GDM1 (cell line): Measurements from ENCODE around the gene EEFSEC.
A peak's percentile ranks its signal among the peaks of the same experiment; 100 is the strongest.

ENCODE experiments used
- DNase-seq: peaks from one replicate; lab custom pipeline; 2025; lab: John Stamatoyannopoulos, UW

The EEFSEC gene

DNA sequence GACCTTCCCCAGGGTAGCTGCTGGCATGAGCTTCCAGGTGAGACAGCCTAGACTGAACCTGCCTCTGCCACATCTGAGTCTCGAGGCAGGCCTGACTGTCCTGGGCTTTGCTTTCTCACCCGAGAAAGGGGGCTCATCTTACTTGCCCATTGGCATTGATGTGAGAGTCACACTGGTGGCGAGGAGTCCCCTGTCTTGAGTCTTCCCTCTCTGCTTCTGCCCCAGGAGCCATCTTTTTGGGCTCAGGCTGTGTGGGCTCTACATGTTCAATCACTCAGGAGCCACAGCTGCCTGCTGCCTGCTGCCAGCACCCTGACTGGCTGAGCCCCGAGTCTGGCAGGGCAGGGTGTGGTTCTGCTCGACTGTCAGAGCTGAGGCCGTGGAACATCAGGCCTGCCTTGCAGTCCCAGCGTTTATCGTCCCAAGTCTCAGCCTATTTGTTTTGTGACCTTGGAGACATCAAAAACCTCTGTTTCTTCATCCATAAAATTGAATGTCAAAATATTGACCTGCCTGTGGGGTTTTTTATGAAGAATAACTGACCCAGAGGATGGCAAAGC is 180.9 kb downstream of the EEFSEC start:
- no peak for DNase-seq

DNA sequence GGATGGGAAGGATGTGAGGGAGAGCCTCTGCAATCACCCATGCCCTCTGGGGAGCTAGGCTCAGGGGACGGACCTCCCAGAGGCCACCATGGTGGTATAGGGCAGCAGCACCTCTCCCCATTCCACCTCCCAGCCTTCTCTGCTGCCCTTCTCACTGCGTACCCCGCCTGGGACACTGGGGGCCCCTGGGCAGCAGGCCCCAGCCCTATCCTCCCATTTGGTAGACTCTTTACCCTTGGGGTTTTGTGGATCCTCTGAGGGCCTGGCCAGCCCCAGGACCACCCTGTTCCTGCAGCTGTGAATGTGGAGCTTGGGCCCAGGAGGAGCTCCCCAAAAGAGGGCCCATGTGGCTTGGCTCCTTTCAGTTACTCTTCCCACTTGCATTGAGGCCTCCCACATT is 181.5 kb downstream of the EEFSEC start:
- no peak for DNase-seq

DNA sequence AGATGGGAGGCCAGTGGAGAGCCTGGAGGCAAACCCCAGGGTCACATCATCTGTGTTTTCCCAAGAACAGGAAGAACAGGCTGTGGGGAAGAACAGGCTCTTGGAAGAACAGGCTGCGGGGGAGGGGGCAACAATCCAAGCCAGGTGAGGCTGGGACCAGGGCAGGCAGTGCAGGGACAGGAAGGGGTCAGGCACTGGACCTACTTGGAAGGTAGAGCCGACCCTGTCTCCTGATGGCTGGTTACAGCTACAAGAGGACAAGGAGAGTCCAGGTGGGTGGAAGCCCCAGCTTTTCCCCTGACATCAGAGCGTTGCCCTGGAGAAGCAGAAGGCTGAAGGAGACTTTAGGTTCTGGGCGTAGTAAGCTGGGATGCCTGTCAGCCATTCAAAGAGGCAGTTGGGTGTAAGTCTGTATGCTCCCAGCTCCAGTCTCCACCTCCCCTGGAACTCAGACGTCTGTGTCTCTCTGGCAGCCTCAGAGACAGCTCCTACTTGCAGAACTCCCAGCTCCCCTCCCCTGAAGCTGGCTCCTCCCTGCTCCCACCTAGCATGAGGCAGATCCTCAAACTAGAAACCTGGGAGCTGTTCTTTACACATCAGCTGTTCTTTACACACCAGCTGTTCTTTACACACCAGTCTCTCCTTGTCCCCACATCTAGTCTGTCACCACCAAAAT is 182.5 kb downstream of the EEFSEC start:
- no peak for DNase-seq

DNA sequence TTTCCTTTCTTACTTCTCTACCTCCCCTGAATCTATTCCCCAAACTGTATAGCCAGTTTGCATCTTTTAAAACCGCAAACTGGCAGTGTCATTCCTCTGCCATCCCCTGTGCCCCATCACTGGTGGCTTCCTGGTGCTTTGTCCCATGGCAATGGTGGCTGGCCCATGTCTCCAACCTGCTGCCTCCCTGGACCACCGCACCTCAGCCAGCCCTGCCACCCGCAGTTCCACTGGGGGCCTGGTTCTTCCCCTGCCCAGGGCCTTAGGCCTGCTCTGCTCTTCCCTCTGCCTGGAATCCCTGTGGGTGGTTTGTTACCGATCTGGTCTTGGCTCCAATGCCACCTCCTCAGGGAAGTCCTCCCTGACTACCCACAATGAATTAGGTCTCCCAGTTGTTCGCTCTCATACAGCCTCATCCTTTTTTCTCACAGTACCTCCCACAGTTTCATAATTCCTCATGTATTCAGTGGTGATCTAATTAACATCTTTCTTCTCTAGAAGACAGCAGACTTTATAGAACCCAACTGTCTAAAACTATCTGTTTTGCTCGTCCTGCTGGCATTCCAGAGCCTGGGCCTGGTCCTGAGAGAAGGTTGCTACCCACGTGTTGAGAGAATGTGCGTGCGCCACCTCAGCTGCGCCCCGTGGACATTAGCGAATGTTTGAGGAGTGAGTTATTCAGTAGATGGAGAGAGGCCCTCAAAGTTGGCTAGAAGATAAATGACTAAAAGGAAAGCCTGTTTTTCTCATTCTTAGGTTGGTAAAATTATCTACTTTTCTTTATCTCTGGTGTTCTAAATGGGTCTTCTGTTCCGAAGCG is 183.3 kb downstream of the EEFSEC start:
- DNase-seq, result no peak

DNA sequence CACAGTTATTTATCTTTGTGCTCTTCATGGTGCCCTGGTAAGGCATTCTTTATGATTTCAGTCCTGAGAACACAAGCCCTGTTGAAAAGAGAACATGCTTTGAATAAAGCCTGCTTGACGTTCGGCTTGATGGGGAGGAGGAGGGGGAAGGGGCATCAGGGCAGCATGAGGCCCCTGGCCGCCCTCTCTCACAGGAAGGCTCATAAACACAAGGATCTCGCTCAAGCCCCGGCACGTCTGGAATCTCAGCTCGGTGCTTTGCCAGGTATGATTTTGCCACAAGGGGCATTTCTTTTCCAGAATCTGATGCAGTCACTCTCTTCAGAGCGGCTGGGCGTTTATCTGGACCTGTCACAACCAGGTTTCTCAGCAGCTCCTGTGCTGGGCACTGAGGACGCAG is 184.0 kb downstream of the EEFSEC start:
- no peak for DNase-seq

DNA sequence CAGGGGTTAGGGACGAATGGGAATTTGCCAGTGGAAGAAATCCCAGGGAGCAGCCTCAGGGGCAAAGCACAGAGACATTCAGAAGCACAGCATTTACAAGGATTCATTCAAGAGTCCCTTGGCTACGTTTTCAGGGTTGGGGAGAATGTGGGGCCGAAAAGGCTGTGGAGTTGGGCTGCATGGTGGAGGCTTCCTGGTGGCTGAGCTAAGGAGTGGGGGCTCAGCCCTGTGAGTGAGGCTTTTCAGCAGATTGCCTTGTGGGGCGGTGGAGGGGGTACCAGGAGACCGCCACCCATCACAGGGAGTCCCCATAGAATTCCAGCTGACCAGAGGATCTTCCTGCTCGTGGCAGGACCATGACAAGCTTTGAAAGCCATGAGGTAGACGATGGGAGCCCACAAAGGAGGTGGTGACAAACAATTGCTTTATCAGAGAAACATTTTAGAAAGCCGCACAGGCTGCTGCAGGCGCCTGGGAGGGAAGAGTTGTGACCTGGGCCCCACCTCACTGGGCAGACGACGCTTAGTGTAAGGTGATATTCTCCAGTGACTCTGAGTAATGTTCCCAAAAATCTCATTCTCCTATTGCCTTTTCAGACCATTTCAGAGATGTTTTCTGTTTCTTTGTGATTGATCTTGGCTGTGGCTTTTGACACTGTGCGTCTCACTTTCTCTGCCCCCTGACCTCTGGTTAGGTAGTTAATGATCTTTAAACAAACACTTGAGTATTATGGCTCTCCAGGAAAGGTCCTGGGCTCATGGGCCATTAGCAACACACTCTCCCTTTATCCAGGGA is 185.5 kb downstream of the EEFSEC start:
- no peak for DNase-seq

DNA sequence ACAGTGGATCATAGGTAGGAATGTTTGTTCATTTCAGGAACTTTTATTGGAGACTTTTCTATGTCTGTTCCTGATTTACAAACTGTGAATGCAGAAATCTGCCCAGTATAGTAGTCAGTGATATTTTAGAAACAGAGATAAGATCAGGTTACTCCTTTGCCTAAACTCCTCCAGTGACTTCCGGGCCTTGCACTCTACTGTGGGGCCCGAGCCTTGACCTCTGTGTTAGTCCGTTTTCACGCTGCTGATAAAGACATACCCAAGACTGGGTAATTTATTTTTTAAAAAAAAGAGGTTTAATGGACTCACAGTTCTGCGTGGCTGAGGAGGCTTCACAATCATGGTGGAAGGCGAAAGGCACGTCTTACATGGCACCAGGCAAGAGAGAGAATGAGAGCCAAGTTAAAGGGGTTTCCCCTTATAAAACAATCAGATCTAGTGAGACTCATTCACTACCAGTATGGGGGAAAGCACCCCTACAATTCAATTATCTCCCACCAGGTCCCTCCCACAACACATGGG is 186.3 kb downstream of the EEFSEC start:
- no peak for DNase-seq

DNA sequence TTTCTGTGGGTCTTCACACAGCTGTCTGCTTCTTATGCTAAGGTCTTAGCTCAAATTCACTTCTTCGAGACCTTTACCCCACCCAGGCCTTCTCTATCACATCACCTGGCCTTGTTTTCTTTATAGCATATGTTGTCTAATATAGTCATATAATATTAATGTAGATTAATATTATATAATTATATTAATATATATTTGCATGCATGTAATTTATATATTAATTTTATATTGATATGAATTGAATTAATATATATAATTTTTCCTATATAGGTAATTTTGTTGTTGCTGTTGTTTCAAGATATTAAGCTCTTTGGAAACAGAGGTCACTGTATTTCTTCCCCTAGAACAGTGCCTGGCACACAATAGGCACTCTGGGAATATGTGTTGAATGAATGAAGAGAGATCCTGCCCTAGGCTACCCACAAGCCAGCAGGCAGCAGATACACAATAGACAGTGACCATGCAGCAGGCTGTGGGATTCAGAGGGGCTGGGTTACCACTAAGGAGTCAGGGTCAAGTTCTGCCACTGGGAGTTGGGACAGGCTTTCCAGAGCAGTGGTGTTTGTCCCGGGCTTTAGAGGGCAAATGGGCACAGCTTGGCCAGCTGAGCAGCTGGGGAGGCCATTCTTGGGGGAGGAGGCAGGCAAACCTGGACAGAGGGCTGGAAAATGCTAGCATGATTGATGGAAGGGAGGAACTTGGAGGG is 187.1 kb downstream of the EEFSEC start:
- no peak for DNase-seq

DNA sequence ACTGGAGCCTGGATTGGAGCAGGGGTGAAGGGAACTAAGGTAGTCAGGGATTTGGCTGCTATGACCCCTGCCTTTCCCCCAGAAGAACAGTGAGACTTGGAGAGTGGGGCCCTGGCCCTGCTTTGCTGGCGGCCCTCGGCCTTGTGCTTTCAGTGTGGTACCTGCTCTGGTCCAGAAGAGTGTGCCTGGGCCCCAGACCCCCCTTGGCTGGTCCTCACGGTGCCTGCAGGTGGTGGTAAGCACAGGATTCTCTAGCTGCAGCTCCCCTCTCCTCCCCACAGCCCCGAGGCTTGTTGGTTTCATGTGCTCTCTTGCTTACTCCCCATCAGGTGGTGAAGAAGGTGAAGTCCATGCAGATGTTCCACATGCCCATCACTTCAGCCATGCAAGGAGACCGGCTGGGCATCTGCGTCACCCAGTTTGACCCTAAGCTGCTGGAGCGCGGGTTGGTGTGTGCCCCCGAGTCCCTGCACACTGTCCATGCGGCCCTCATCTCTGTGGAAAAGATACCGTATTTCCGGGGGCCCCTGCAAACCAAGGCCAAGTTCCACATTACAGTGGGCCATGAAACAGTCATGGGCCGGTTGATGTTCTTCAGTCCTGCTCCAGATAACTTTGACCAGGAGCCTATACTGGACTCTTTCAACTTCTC is 187.7 kb downstream of the EEFSEC start:
- no peak for DNase-seq

DNA sequence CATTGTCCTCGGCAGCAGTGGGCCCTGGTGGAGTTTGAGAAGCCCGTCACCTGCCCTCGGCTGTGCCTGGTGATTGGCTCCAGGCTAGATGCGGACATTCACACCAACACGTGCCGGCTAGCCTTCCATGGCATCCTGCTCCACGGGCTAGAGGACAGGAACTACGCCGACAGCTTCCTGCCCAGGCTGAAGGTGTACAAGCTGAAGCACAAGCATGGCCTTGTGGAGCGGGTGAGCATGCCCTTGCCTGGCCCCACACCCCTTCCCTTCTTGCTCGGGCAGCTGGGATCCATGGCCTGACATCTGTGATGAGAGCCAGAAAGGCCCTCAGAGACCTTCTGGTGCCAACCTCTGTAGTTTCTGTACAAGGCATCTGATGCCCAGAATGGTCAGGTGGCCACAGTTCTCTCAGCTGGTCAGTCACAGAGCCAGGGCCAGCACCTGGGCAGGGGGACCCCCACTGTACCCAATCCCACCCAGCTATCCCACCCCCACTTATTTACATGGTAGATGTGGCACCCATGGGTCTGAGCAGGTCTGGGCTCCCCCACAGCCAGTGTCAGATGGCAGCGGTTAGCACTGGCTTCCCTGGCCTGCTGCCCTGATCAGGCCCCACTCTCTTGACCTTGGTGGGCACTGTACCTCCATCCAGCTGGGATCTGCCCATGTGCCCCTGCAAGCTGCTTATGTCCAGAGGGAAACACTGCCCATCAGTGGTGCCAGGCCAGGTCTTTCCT is 188.5 kb downstream of the EEFSEC start:
- DNase-seq, result no peak

DNA sequence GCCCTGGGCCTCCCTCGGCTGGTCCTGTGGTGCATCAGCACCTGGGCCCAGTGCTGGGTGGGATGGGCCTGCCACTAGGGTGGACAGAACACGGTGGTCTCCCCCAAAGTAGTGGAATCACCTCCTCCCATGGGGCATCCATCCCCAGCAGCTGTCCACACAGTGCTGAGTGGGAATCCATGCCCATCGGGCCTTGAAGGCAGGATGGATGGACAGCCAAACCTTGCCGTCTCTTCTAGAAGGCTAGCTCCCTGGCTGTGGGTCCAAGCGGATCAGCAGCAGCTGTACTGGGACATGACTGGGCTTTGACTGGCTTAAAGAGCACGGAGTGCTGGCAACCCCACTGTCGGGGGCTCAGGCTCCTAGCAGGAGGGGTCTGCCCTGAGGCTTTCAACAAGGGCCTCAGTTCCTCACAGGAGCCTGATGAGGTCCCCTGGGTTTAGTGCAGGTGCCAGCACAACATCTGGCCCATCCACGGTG is 189.5 kb downstream of the EEFSEC start:
- no peak for DNase-seq

DNA sequence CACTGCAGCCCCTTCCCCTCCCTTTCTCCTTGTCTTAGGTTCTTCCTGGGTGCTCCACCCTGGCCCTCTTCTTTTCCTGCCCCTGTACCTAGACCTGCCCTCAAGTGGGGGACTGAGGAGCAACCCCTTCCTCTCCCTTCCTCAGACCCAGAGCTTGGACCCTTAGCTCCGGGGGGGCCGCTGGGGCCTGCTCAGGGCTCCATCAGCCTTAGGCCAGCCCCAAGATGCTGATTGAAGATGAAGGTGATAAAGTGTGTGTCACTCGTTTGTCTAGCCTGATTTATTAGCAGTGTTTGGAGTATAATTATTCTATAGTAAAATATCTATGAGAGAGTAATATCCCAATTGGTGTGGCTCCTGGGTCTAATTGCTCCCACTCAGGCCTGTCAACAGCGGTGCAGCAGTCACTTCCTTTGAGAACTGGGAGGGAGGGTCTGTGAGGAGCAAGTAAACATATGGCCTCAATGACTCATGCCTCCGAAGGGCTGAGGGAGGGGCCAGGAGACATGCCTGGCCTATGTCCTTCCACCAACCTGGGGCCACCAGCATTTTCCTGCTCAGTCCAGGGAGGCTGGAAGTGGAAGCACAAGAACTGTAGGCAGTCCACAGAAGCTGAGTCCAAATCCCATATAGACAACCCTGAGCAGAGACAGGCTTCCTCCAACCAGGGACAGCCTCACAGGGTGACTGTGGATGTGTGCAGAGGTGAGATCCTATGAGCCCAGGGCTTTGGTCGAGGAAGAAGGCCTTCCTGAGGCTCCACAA is 190.2 kb downstream of the EEFSEC start:
- DNase-seq, result peak; percentile 30

DNA sequence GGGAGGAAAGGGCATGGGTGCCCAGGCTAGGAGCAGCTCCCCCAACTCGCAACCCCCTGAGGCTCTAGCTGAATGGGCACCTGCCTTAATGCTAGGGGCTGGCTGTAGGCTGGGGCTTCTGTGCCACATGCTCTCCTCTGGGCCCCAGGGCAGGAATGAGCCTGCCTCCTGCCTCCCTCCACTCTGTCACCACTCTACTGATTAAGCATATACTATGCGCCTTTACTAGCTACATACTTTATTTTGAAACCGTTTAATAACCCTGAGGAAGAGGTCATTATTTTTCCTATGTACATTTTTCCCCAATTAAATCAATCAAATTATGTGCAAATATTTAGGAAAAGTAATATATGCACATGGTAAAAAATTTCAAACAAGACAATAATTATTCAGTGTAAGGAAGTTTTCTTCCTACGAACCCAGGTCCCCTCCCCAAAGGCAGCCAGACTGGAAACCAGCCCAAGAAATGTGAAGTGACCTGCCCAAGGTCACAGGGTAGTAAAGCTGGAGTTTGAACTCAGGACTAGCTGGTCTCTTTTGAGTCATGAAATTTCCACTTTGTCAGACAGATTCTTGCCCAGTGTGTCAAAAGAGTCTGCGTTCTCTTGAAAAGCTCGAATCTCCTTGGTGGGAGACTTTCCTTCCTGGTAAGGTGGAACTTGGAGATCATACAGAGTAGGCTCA is 190.9 kb downstream of the EEFSEC start:
- DNase-seq, result no peak

DNA sequence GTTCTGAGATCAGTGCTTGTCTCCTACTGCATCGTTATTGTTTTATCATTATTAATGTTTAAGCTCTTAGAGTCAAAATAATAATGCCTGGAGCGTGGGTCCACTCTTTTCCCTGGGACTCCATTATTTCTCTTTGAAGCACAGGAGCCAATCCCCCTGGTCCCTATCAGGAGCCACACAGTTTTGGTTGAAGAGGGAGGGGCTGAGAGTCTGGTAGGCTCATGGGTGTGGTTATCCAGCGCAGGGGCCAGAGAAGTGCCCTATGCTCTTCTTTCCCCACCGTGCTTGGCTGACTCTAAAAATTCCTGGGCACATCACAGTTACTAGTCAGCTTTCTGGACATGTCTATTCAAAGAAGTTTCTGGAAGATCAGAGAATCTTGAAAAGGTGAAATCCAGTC is 191.9 kb downstream of the EEFSEC start:
- no peak for DNase-seq

DNA sequence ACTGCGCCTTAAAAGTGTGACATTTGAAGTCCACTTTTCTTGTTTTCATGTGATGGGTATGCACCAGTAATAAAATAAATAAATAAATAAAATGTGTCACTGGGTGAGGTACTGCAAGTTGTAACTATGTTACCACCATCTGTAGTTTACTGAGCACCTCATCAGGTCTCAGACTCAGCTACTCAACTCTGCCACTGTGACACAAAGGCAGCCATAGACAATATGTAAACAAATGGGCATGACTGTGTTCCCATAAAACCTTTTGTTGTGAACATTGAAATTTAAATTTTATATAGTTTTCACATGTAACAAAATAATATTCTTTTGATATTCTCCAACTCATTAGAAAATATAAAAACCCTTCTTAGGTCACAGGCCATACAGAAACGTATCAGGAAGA is 193.3 kb downstream of the EEFSEC start:
- no peak for DNase-seq

DNA sequence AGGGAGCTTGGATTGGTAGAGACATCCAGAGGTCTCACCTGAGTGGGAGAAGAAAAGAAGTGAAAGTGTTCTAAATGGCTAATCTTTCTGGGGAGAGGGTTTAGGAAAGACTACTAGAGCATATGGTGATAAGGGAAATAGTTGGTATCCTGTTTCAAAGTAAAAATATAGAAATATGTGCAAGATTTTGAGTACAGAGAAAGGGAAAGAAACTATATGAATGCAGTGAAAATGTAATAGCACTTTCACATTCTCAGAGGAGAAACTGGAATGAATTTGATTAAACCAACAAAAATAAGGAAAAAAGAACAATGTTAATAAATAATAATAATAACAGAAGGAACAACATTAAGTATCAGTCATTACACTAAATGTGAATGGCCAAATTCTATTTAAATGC is 194.0 kb downstream of the EEFSEC start:
- DNase-seq, result no peak

DNA sequence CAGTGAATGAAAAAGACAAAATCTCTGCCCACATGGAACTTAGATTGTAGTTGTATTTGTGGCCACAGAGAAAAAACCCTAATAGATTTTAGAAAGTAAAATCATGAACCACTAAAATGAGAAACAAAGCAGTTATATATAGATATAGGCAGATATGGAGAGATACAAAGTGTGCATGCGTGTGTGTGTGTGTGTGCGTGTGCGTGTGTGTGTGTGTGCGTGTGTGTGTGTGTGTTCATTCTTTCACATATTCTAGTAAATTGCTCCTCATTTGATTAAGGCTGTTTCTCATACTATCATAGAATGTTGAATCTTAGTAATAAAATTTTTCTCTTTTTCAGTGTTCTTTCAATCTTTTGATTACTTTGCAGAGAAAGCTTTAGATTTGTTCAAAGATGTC is 194.8 kb downstream of the EEFSEC start:
- DNase-seq, result no peak

DNA sequence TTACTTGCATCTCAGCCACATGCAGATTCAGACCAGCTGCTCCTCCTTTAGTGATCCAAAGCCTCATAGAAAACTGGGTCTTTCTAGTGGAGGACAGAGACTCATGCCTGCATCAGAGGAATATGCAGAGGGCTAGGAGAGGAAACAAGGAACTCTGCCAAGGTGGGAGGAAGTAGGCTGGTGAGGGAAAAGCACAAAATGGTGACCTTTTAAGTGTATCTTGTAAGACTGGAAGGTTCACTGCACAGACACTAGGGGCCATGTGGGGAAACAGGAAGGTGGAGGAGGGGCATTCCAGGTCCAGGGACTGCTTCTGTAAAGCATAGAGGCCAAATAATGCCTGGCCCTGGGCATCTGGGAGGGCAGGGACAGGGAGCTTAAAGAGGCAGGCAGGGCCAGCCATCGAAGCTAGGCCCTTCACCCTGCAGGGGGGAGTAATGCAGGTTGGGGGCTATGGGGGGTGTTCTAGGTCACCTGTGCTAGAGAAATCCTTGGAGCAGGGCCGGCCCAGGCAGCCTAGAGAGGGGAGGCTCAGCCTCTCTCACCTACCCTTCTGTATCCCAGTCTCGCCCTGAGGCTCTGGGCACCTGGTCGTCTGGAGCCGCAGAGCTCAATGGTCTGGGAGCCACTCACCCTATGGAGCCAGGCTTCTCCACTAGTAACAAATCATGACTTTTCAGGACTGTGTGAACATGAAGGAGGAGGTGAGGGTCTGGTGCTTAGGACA is 195.7 kb downstream of the EEFSEC start:
- DNase-seq, result no peak
